ENCODE data around the gene RIMBP2.

- TF ChIP-seq POLR2A (IDR thresholded peaks at IDR 0.05) (no peak), CTCF (IDR thresholded peaks at IDR 0.05) (no peak), EP300 (IDR thresholded peaks at IDR 0.05) (no peak)
Measured at GRCh38 chr12:130743176-130743575, 27.1 kb upstream of the RIMBP2 start.
